ENCODE data around the gene PRR5L.

The PRR5L gene

GRCh38 chr11:36295926-36296325, at the start of gene PRR5L:
Gene PRR5L (plus strand): TSS chr11:36296288. CDS start chr11:36401122, 104,834 bp downstream.
- TF ChIP-seq ZNF274 (IDR thresholded peaks at IDR 0.05; ENCODE audit: low read depth, low read length), result no peak
- no peak within 1 kb of the TSS for H3K4me3 ChIP-seq (ENCODE audit: low read length)

- no peak overlapping the region for H3K4me3 ChIP-seq (ENCODE audit: low read length)
- TF ChIP-seq ZNF274 (IDR thresholded peaks at IDR 0.05; ENCODE audit: low read depth, low read length), result no peak
Measured at GRCh38 chr11:36247493-36247892, 48.6 kb upstream of the PRR5L start.

GRCh38 chr11:36248436-36248835, 47.7 kb upstream of the PRR5L start:
- H3K4me3 ChIP-seq (ENCODE audit: low read length), result no peak overlapping the region
- no peak for TF ChIP-seq ZNF274 (IDR thresholded peaks at IDR 0.05; ENCODE audit: low read depth, low read length)

GRCh38 chr11:36249246-36249645, 46.8 kb upstream of the PRR5L start:
- H3K4me3 ChIP-seq (ENCODE audit: low read length), result no peak overlapping the region
- no peak for TF ChIP-seq ZNF274 (IDR thresholded peaks at IDR 0.05; ENCODE audit: low read depth, low read length)

GRCh38 chr11:36251823-36252222, 44.3 kb upstream of the PRR5L start:
- TF ChIP-seq ZNF274 (IDR thresholded peaks at IDR 0.05; ENCODE audit: low read depth, low read length), result no peak
- H3K4me3 ChIP-seq (ENCODE audit: low read length), result no peak overlapping the region

- no peak overlapping the region for H3K4me3 ChIP-seq (ENCODE audit: low read length)
- no peak for TF ChIP-seq ZNF274 (IDR thresholded peaks at IDR 0.05; ENCODE audit: low read depth, low read length)
Measured at GRCh38 chr11:36253238-36253637, 42.9 kb upstream of the PRR5L start.

GRCh38 chr11:36254713-36255112, 41.4 kb upstream of the PRR5L start:
- no peak for TF ChIP-seq ZNF274 (IDR thresholded peaks at IDR 0.05; ENCODE audit: low read depth, low read length)
- H3K4me3 ChIP-seq (ENCODE audit: low read length), result no peak overlapping the region

GRCh38 chr11:36257351-36257750, 38.7 kb upstream of the PRR5L start:
- TF ChIP-seq ZNF274 (IDR thresholded peaks at IDR 0.05; ENCODE audit: low read depth, low read length), result no peak

GRCh38 chr11:36258730-36259360, 37.2 kb upstream of the PRR5L start:
- H3K4me3 ChIP-seq (ENCODE audit: low read length), result no peak overlapping the region
- no peak for TF ChIP-seq ZNF274 (IDR thresholded peaks at IDR 0.05; ENCODE audit: low read depth, low read length)

More at GRCh38 chr11:36257351-36257750, 38.7 kb upstream of the PRR5L start:
- no peak overlapping the region for H3K4me3 ChIP-seq (ENCODE audit: low read length)

- TF ChIP-seq ZNF274 (IDR thresholded peaks at IDR 0.05; ENCODE audit: low read depth, low read length), result no peak
Measured at GRCh38 chr11:36261094-36261493, 35.0 kb upstream of the PRR5L start.

GRCh38 chr11:36264011-36264972, 31.8 kb upstream of the PRR5L start:
- no peak overlapping the region for H3K4me3 ChIP-seq (ENCODE audit: low read length)
- no peak for TF ChIP-seq ZNF274 (IDR thresholded peaks at IDR 0.05; ENCODE audit: low read depth, low read length)

More at GRCh38 chr11:36261094-36261493, 35.0 kb upstream of the PRR5L start:
- no peak overlapping the region for H3K4me3 ChIP-seq (ENCODE audit: low read length)

- TF ChIP-seq ZNF274 (IDR thresholded peaks at IDR 0.05; ENCODE audit: low read depth, low read length), result no peak
- H3K4me3 ChIP-seq (ENCODE audit: low read length), result no peak overlapping the region
Measured at GRCh38 chr11:36264973-36265344, 31.1 kb upstream of the PRR5L start.

GRCh38 chr11:36265793-36266628, 30.1 kb upstream of the PRR5L start:
- H3K4me3 ChIP-seq (ENCODE audit: low read length), result no peak overlapping the region
- no peak for TF ChIP-seq ZNF274 (IDR thresholded peaks at IDR 0.05; ENCODE audit: low read depth, low read length)

GRCh38 chr11:36266767-36267166, 29.3 kb upstream of the PRR5L start:
- H3K4me3 ChIP-seq (ENCODE audit: low read length), result no peak overlapping the region
- TF ChIP-seq ZNF274 (IDR thresholded peaks at IDR 0.05; ENCODE audit: low read depth, low read length), result no peak
